ENCODE results near the gene STAM2.

The STAM2 gene

DNA sequence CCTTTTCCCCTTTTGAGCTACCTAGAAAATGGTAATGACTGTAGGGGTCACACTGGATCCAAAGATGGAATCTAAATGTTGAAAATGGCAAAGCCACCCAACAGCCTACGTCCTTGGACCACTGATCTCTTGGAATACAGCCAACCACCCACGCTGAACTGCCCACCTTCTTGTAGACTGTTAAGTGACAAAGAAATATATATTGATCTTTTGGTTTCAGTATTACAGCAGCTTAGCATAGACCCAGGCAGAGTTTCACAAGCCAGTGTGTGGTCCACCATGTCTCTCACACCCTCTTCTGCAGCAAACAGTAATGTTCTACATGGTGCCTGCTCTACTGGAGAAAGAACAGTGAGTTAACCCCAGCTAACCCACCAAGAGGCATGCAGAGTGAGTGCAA lies 96.9 kb downstream of the STAM2 start:
- H3K9me2 ChIP-seq (replicated peaks; ENCODE audit: low read depth, low read length): no peaks in the 10 kb centered on the region
- H3K9me3 ChIP-seq (ENCODE audit: insufficient read depth, low read depth, low read length): no peaks in the 10 kb centered on the region
- no peaks in the 10 kb centered on the region for H4K20me1 ChIP-seq (ENCODE audit: insufficient read depth, low read length, poor library complexity, severe bottlenecking)
- TF ChIP-seq, protein P1, sequence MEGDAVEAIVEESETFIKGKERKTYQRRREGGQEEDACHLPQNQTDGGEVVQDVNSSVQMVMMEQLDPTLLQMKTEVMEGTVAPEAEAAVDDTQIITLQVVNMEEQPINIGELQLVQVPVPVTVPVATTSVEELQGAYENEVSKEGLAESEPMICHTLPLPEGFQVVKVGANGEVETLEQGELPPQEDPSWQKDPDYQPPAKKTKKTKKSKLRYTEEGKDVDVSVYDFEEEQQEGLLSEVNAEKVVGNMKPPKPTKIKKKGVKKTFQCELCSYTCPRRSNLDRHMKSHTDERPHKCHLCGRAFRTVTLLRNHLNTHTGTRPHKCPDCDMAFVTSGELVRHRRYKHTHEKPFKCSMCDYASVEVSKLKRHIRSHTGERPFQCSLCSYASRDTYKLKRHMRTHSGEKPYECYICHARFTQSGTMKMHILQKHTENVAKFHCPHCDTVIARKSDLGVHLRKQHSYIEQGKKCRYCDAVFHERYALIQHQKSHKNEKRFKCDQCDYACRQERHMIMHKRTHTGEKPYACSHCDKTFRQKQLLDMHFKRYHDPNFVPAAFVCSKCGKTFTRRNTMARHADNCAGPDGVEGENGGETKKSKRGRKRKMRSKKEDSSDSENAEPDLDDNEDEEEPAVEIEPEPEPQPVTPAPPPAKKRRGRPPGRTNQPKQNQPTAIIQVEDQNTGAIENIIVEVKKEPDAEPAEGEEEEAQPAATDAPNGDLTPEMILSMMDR (conservative IDR thresholded peaks at IDR 0.05; ENCODE audit: low read length): no peak
- no peak for TF ChIP-seq EZH2phosphoT487 (IDR thresholded peaks at IDR 0.05; ENCODE audit: borderline replicate concordance)
- peaks cover 12% of the 10 kb centered on the region for H3K4me1 ChIP-seq (ENCODE audit: insufficient read depth, low read length, poor library complexity, severe bottlenecking)
- H3K79me2 ChIP-seq (ENCODE audit: insufficient read depth, low read length): no peaks in the 10 kb centered on the region
- H3K4me2 ChIP-seq (ENCODE audit: low read depth, low read length, poor library complexity, severe bottlenecking): no peak overlapping the region
- H3K27me3 ChIP-seq (ENCODE audit: insufficient read depth, low read length, poor library complexity, severe bottlenecking): no peaks in the 10 kb centered on the region
- H2AFZ ChIP-seq (ENCODE audit: low read length): no peak overlapping the region
- no peaks in the 10 kb centered on the region for H3K36me3 ChIP-seq (ENCODE audit: insufficient read depth, low read length)
- 0 out of 2 replicates have a peak, but pooled peaks cover 3% of the 10 kb centered on the region for H3F3A ChIP-seq (ENCODE audit: low read depth)
- no peak overlapping the region for H3K4me3 ChIP-seq (ENCODE audit: low read length, poor library complexity, severe bottlenecking)
- H3K9ac ChIP-seq (ENCODE audit: low read depth, low read length, poor library complexity, severe bottlenecking): no peak overlapping the region

DNA sequence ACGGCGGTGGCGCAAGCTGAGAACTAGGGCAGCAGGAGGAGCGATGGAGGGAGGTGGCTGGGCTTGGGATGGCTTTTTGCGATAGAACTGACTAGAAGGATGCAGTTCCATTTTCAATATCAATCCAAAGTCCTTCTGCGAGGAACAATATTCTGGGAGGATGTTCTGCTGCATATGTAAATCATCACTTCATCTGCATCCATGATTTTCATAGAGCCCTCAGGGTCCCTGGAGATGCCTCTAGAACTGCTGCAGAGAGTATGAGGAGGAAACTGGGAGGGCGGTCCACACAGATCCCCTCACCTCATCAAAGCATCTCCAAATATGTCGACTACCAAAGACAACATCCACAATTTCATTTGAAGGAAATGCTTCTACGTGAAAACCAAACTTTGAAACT lies 97.5 kb downstream of the STAM2 start:
- Histone ChIP-seq H3K4me2 (ENCODE audit: low read depth, low read length, poor library complexity, severe bottlenecking) (no peak overlapping the region), H3K27me3 (ENCODE audit: insufficient read depth, low read length, poor library complexity, severe bottlenecking) (no peaks in the 10 kb centered on the region), H3K9ac (ENCODE audit: low read depth, low read length, poor library complexity, severe bottlenecking) (no peak overlapping the region), H3K9me2 (replicated peaks; ENCODE audit: low read depth, low read length) (no peaks in the 10 kb centered on the region), H3K4me1 (ENCODE audit: insufficient read depth, low read length, poor library complexity, severe bottlenecking) (peaks cover 12% of the 10 kb centered on the region), H3F3A (ENCODE audit: low read depth) (0 out of 2 replicates have a peak, but pooled peaks cover 3% of the 10 kb centered on the region), H2AFZ (ENCODE audit: low read length) (no peak overlapping the region), H3K4me3 (ENCODE audit: low read length, poor library complexity, severe bottlenecking) (no peak overlapping the region), H3K36me3 (ENCODE audit: insufficient read depth, low read length) (no peaks in the 10 kb centered on the region), H3K9me3 (ENCODE audit: insufficient read depth, low read depth, low read length) (no peaks in the 10 kb centered on the region), H4K20me1 (ENCODE audit: insufficient read depth, low read length, poor library complexity, severe bottlenecking) (no peaks in the 10 kb centered on the region), H3K79me2 (ENCODE audit: insufficient read depth, low read length) (no peaks in the 10 kb centered on the region)
- TF ChIP-seq EZH2phosphoT487 (IDR thresholded peaks at IDR 0.05; ENCODE audit: borderline replicate concordance): no peak
- TF ChIP-seq, protein P1 (conservative IDR thresholded peaks at IDR 0.05; ENCODE audit: low read length): no peak

DNA sequence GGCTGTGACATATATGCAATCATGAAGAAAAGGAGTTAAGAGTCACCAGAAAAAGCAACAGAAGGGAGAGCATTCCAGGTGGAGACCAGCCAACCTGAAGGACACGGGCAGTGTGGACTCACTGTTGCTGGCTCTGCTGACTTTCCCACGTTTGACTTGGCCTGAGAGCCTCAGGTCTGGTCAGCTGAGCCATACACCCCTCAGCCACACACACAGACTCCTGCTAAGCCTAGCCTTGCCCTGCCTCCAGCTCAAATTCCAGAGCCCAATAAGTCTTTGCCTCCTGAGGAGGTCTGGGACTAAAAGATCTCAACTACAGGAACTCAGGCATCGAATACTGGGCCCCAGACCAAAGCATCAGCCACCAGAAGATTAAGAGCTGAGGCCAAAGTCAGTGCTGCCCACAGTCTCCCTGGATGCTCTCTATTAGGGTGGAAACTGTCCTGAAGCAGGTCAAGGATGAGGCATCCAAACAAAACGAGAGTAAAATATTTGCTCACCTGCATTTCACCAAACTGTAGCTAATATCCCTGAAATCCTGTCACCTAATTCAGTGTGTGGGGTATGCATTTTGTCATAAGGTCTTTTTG lies 100.0 kb downstream of the STAM2 start:
- no peaks in the 10 kb centered on the region for H3K79me2 ChIP-seq (ENCODE audit: insufficient read depth, low read length)
- no peak overlapping the region for H3K9ac ChIP-seq (ENCODE audit: low read depth, low read length, poor library complexity, severe bottlenecking)
- no peaks in the 10 kb centered on the region for H3K4me1 ChIP-seq (ENCODE audit: insufficient read depth, low read length, poor library complexity, severe bottlenecking)
- H3K4me3 ChIP-seq (ENCODE audit: low read length, poor library complexity, severe bottlenecking): no peak overlapping the region
- no peaks in the 10 kb centered on the region for H3F3A ChIP-seq (ENCODE audit: low read depth)
- H3K27me3 ChIP-seq (ENCODE audit: insufficient read depth, low read length, poor library complexity, severe bottlenecking): no peaks in the 10 kb centered on the region
- H3K9me3 ChIP-seq (ENCODE audit: insufficient read depth, low read depth, low read length): no peaks in the 10 kb centered on the region
- H3K4me2 ChIP-seq (ENCODE audit: low read depth, low read length, poor library complexity, severe bottlenecking): no peak overlapping the region
- H2AFZ ChIP-seq (ENCODE audit: low read length): no peak overlapping the region
- no peaks in the 10 kb centered on the region for H3K36me3 ChIP-seq (ENCODE audit: insufficient read depth, low read length)
- no peak for TF ChIP-seq EZH2phosphoT487 (IDR thresholded peaks at IDR 0.05; ENCODE audit: borderline replicate concordance)
- TF ChIP-seq, protein P1 (conservative IDR thresholded peaks at IDR 0.05; ENCODE audit: low read length): no peak
- no peaks in the 10 kb centered on the region for H3K9me2 ChIP-seq (replicated peaks; ENCODE audit: low read depth, low read length)
- no peaks in the 10 kb centered on the region for H4K20me1 ChIP-seq (ENCODE audit: insufficient read depth, low read length, poor library complexity, severe bottlenecking)

Measured in Loucy (cell line).